H9 (cell line): ENCODE data around the gene EXOC3. TPM values are rescaled to one million over a fixed set of nuclear protein-coding genes. Genes with fewer than 3 reads are reported as not detected.
A peak's percentile ranks its signal among the peaks of the same experiment; 100 is the strongest.

ENCODE experiments used
- DNase-seq: peaks from one replicate; pipeline ENCODE4 v3.0.0-alpha.2; 2017
- H2AFZ ChIP-seq: one replicate; pipeline ENCODE4 v1.6.1; 2013; ENCODE audit warnings: mild to moderate bottlenecking, low read length, control low read depth, moderate library complexity
- H2AK5ac ChIP-seq: 2 replicates; pipeline ENCODE4 v1.6.1; 2013; ENCODE audit warnings: low read length, control low read depth, mixed read lengths; ENCODE audit not compliant: insufficient read length
- H2BK120ac ChIP-seq: one replicate; pipeline ENCODE4 v1.6.1; 2013; ENCODE audit warnings: low read depth, mild to moderate bottlenecking, low read length, control low read depth, inconsistent platforms; ENCODE audit not compliant: poor library complexity, severe bottlenecking
- H2BK12ac ChIP-seq: 2 replicates; pipeline ENCODE4 v1.6.1; 2013; ENCODE audit warnings: low read length, control low read depth, mixed read lengths, low read depth; ENCODE audit not compliant: insufficient read length
- H2BK15ac ChIP-seq: 2 replicates; pipeline ENCODE4 v1.6.1; 2013; ENCODE audit warnings: low read depth, low read length, control low read depth
- H2BK20ac ChIP-seq: one replicate; pipeline ENCODE4 v1.6.1; 2013; ENCODE audit warnings: low read depth, mild to moderate bottlenecking, low read length, control low read depth, inconsistent platforms; ENCODE audit not compliant: poor library complexity, severe bottlenecking
- H2BK5ac ChIP-seq: 2 replicates; pipeline ENCODE4 v1.6.1; 2013; ENCODE audit warnings: low read length, control low read depth, mixed read lengths; ENCODE audit not compliant: insufficient read length
- H3K14ac ChIP-seq: 2 replicates; pipeline ENCODE4 v1.6.1; 2013; ENCODE audit warnings: low read length, control low read depth; ENCODE audit not compliant: insufficient read depth
- H3K18ac ChIP-seq: 2 replicates; pipeline ENCODE4 v1.6.1; 2013; ENCODE audit warnings: low read depth, mild to moderate bottlenecking, mixed read lengths, low read length, control low read depth; ENCODE audit not compliant: insufficient read length
- H3K23ac ChIP-seq: 2 replicates; pipeline ENCODE4 v1.6.1; 2013; ENCODE audit warnings: low read length, control low read depth, mixed read lengths, low read depth; ENCODE audit not compliant: insufficient read length
- H3K23me2 ChIP-seq: 2 replicates; pipeline ENCODE4 v1.6.1; 2013; ENCODE audit warnings: low read depth, mild to moderate bottlenecking, mixed read lengths, low read length, control low read depth; ENCODE audit not compliant: insufficient read length, poor library complexity, severe bottlenecking
- H3K27ac ChIP-seq: 2 replicates; pipeline ENCODE4 v1.5.1; 2013; ENCODE audit warnings: low read length, control low read depth, mixed read lengths, low read depth; ENCODE audit not compliant: insufficient read length
- H3K27me3 ChIP-seq: 2 replicates; pipeline ENCODE4 v1.6.1; 2013; ENCODE audit warnings: low read length, control low read depth, inconsistent platforms; ENCODE audit not compliant: insufficient read depth
- H3K4ac ChIP-seq: 2 replicates; pipeline ENCODE4 v1.6.1; 2013; ENCODE audit warnings: low read depth, mild to moderate bottlenecking, control low read depth, inconsistent platforms, low read length, moderate library complexity
- H3K4me1 ChIP-seq: 2 replicates; pipeline ENCODE4 v1.6.1; 2013; ENCODE audit warnings: low read length, control low read depth, inconsistent platforms; ENCODE audit not compliant: insufficient read depth
- H3K4me2 ChIP-seq: 2 replicates; pipeline ENCODE4 v1.6.1; 2013; ENCODE audit warnings: low read length, control low read depth, mixed read lengths; ENCODE audit not compliant: insufficient read length, insufficient read depth
- H3K56ac ChIP-seq: 2 replicates; pipeline ENCODE4 v1.6.1; 2013; ENCODE audit warnings: low read depth, mild to moderate bottlenecking, mixed read lengths, low read length, control low read depth; ENCODE audit not compliant: insufficient read length
- H3K79me1 ChIP-seq: 2 replicates; pipeline ENCODE4 v1.6.1; 2013; ENCODE audit warnings: low read depth, mild to moderate bottlenecking, moderate library complexity, low read length, control low read depth, inconsistent platforms; ENCODE audit not compliant: insufficient read depth, poor library complexity, severe bottlenecking
- H3K79me2 ChIP-seq: 2 replicates; pipeline ENCODE4 v1.6.1; 2013; ENCODE audit warnings: low read length, control low read depth, inconsistent platforms; ENCODE audit not compliant: insufficient read depth
- H3K9ac ChIP-seq: 2 replicates; pipeline ENCODE4 v1.6.1; 2013; ENCODE audit warnings: low read length, control low read depth, mixed read lengths; ENCODE audit not compliant: insufficient read length; ENCODE audit errors: extremely low read depth
- H3K9me3 ChIP-seq: one replicate; pipeline ENCODE4 v1.6.1; 2013; ENCODE audit warnings: low read depth, low read length, inconsistent platforms; ENCODE audit not compliant: control insufficient read depth
- H3T11ph ChIP-seq: one replicate; pipeline ENCODE4 v1.6.1; 2013; ENCODE audit warnings: mild to moderate bottlenecking, low read length, control low read depth, inconsistent platforms
- H4K20me1 ChIP-seq: one replicate; pipeline ENCODE4 v1.6.1; 2013; ENCODE audit not compliant: control insufficient read depth, insufficient read length, insufficient read depth
- H4K5ac ChIP-seq: 2 replicates; pipeline ENCODE4 v1.6.1; 2013; ENCODE audit warnings: low read depth, mild to moderate bottlenecking, mixed read lengths, low read length, control low read depth; ENCODE audit not compliant: insufficient read length
- H4K8ac ChIP-seq: replicated peaks from 2 replicates; pipeline ENCODE4 v1.6.1; 2013; ENCODE audit warnings: low read length, control low read depth, mixed read lengths, low read depth; ENCODE audit not compliant: insufficient read length
- H4K91ac ChIP-seq: 2 replicates; pipeline ENCODE4 v1.6.1; 2013; ENCODE audit warnings: low read depth, mild to moderate bottlenecking, moderate library complexity, mixed read lengths, low read length, control low read depth; ENCODE audit not compliant: insufficient read length
- H3K27ac Mint-ChIP-seq, 3 experiments: 2 replicates in 2 of 3; 3 replicates in 1 of 3; pipeline ENCODE4 v1.8.0; 2020 to 2021; ENCODE audit warnings: mixed read lengths in 3 of 3, mild to moderate bottlenecking in 1 of 3, moderate library complexity in 1 of 3
- H3K27me3 Mint-ChIP-seq: 2 replicates; pipeline ENCODE4 v1.8.0; 2021; ENCODE audit warnings: low read depth, mild to moderate bottlenecking, moderate library complexity, mixed read lengths
- H3K36me3 Mint-ChIP-seq, 3 experiments: 2 replicates in 2 of 3; 3 replicates in 1 of 3; pipeline ENCODE4 v1.8.0; 2020 to 2021; ENCODE audit warnings: low read depth in 3 of 3, mixed read lengths in 3 of 3; ENCODE audit not compliant: insufficient read depth in 1 of 3
- H3K4me1 Mint-ChIP-seq, 2 experiments: 2 replicates each; pipeline ENCODE4 v1.8.0; 2020; ENCODE audit warnings: mixed read lengths in 2 of 2
- H3K4me3 Mint-ChIP-seq, 2 experiments: 2 replicates in 1 of 2; 3 replicates in 1 of 2; pipeline ENCODE4 v1.8.0; 2020 to 2021; ENCODE audit warnings: mild to moderate bottlenecking in 2 of 2, mixed read lengths in 2 of 2, moderate library complexity in 1 of 2
- H3K9me3 Mint-ChIP-seq, 2 experiments: 2 replicates in 1 of 2; 3 replicates in 1 of 2; pipeline ENCODE4 v1.8.0; 2020; ENCODE audit warnings: mild to moderate bottlenecking in 2 of 2, mixed read lengths in 2 of 2, moderate library complexity in 1 of 2
- WGBS: extraction: QIAGEN DNeasy Blood & Tissue Kit; methylation state at CpG from one replicate; pipeline ENCODE4 v1.1.7; 2013; ENCODE audit warnings: missing lambda C conversion rate, low lambda C conversion rate, mixed read lengths; ENCODE audit not compliant: insufficient read length; ENCODE audit errors: extremely low coverage; 5-methylcytosine and 5-hydroxymethylcytosine counted together
- total RNA-seq: library from RNA; stranded (reverse); gene quantifications from 2 replicates; pipeline ENCODE4 v1.2.1, GENCODE V29; 2021
- TF ChIP-seq, protein P1 (sequence below): fragments of 200-600 bp; sonication (generic); conservative IDR thresholded peaks from 3 replicates; pipeline ENCODE4 v1.8.0; 2021; ENCODE audit warnings: antibody characterized with exemption, mild to moderate bottlenecking

The EXOC3 gene
- total RNA-seq, 1 experiment from 2014 or later = 36.7 TPM

DNA sequence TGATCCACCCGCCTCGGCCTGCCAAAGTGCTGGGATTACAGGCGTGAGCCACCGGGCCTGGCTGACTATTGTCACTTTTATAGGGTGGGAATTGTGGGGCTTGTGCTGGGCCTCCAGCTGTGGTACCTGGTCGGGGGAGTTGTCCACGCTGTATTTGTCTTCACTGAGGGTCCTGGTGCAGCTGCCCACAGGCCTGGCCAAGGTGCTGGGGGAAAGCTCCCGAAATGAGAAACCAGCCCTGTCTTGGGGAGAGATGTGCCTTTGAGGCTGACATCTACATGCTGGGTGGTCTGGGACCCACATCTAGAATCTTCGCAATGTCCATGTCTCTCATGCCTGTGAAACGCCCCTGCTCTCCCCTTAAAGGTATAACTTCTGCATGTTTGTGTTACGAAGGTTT is 2.6 kb downstream of the EXOC3 start:
- Histone ChIP-seq H3K27ac (no peak overlapping the region), H3K9ac (no peak overlapping the region), H4K8ac (no peak overlapping the region), H3K14ac (no peak overlapping the region), H3K4me2 (no peak overlapping the region), H2BK12ac (no peak overlapping the region), H4K91ac (no peak overlapping the region), H2BK5ac (no peak overlapping the region), H4K20me1 (no peaks in the 10 kb centered on the region), H2BK20ac (no peak overlapping the region), H3K79me1 (peaks cover 10% of the 10 kb centered on the region), H2BK15ac (no peak overlapping the region), H2BK120ac (no peak overlapping the region), H3K4ac (no peak overlapping the region), H3K79me2 (peaks cover 6% of the 10 kb centered on the region; the same call in 1 of the 2 replicates), H4K5ac (no peak overlapping the region), H3K23ac (no peak overlapping the region), H3K56ac (no peak overlapping the region), H3K9me3 (no peaks in the 10 kb centered on the region), H3K27me3 (no peaks in the 10 kb centered on the region), H3K23me2 (peaks cover 12% of the 10 kb centered on the region), H2AK5ac (no peak overlapping the region), H3T11ph (no peak overlapping the region), H2AFZ (no peak overlapping the region), H3K4me1 (no peaks in the 10 kb centered on the region), H3K18ac (no peak overlapping the region)
- Mint-ChIP-seq H3K4me3 (peak overlapping the region in 1 of 2 experiments; percentile 13; a peak in 1 of 5 replicates), H3K27ac (no peak overlapping the region), H3K27me3 (peaks cover 8% of the 10 kb centered on the region), H3K36me3 (peaks cover 35 to 44% (median 43%) of the 10 kb centered on the region in 3 experiments; a peak in 6 of 7 replicates), H3K4me1 (peaks cover 8 to 10% of the 10 kb centered on the region in 2 experiments; a peak in 3 of 4 replicates), H3K9me3 (0 out of 5 replicates have a peak, but pooled peaks cover 0 to 3% of the 10 kb centered on the region in 2 experiments)
- TF ChIP-seq, protein P1, sequence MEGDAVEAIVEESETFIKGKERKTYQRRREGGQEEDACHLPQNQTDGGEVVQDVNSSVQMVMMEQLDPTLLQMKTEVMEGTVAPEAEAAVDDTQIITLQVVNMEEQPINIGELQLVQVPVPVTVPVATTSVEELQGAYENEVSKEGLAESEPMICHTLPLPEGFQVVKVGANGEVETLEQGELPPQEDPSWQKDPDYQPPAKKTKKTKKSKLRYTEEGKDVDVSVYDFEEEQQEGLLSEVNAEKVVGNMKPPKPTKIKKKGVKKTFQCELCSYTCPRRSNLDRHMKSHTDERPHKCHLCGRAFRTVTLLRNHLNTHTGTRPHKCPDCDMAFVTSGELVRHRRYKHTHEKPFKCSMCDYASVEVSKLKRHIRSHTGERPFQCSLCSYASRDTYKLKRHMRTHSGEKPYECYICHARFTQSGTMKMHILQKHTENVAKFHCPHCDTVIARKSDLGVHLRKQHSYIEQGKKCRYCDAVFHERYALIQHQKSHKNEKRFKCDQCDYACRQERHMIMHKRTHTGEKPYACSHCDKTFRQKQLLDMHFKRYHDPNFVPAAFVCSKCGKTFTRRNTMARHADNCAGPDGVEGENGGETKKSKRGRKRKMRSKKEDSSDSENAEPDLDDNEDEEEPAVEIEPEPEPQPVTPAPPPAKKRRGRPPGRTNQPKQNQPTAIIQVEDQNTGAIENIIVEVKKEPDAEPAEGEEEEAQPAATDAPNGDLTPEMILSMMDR = no peak
- WGBS = no CpG with 5 or more reads among the region's 10 CpGs
- peak; percentile 2 for DNase-seq
